ENCODE data around the gene PRKCZ. TPM values are rescaled to one million over a fixed set of nuclear protein-coding genes. Genes with fewer than 3 reads are reported as not detected.
A peak's percentile ranks its signal among the peaks of the same experiment; 100 is the strongest.

PRKCZ gene
- total and polyA plus RNA-seq, 9 of the 15 experiments (the other 6 are each of a cell fraction or from before 2014, with no cell fraction given): 0.07 to 3.1 (median 1.3) TPM

GRCh38 chr1:2025491-2025981 is 24.7 kb upstream of the PRKCZ start:
- intact Hi-C loops (cut with micrococcal nuclease): no loop called here
- no peak overlapping the region for H3K4me2 ChIP-seq (ENCODE audit: insufficient read depth, low read length)
- DNase-seq (ENCODE audit: extremely low read depth in 1 of 4, low spot score in 3 of 4) (no peak), ATAC-seq (no peak), FAIRE-seq (no peak)
- no peak overlapping the region for H3K4me3 ChIP-seq
- ChIA-PET CTCF (ENCODE audit: low intra/inter-chr PET ratio) (no interaction called here), POLR2A (interaction anchor here (0.6 kb wide), 1 partner anchor 428 kb away, joined by 4 read pairs; no protein-coding TSS in a partner anchor)
- no peak for TF ChIP-seq TEAD4 (IDR thresholded peaks at IDR 0.05; ENCODE audit: low read length)
- TF ChIP-seq TEAD4 (CRISPR knock-in tag; IDR thresholded peaks at IDR 0.05; ENCODE audit: borderline replicate concordance): no peak
- no peak for TF ChIP-seq ZBTB9 (CRISPR knock-in tag; IDR thresholded peaks at IDR 0.05)
- TF ChIP-seq KAT2B (IDR thresholded peaks at IDR 0.05; ENCODE audit: low read depth, low read length): no peak
- TF ChIP-seq MTA3 (IDR thresholded peaks at IDR 0.05; ENCODE audit: borderline replicate concordance): no peak
- no peak for TF ChIP-seq TAF15 (IDR thresholded peaks at IDR 0.05; ENCODE audit: low read depth, low read length)
- TF ChIP-seq ETV1 (tag; conservative IDR thresholded peaks at IDR 0.05; ENCODE audit: low read depth): 0 out of 2 replicates have a peak, but pooled peaks have one; percentile 16
- no peak for TF ChIP-seq ZNF316 (IDR thresholded peaks at IDR 0.05)
- TF ChIP-seq ZNF695 (CRISPR knock-in tag; IDR thresholded peaks at IDR 0.05): no peak
- TF ChIP-seq VEZF1 (CRISPR knock-in tag; IDR thresholded peaks at IDR 0.05): 0 out of 2 replicates have a peak, but pooled peaks have one; percentile 17
- no peak for TF ChIP-seq TAF7 (tag; IDR thresholded peaks at IDR 0.05)
- no peak for TF ChIP-seq POLR3A (IDR thresholded peaks at IDR 0.05; ENCODE audit: borderline replicate concordance, extremely low read depth, insufficient read depth, insufficient read length)
- TF ChIP-seq BRF2 (IDR thresholded peaks at IDR 0.05; ENCODE audit: borderline replicate concordance, insufficient read depth, insufficient read length): no peak
- TF ChIP-seq ATF3 (IDR thresholded peaks at IDR 0.05): no peak
- TF ChIP-seq ATF3 (CRISPR knock-in tag; conservative IDR thresholded peaks at IDR 0.05): no peak
- TF ChIP-seq BHLHE40 (IDR thresholded peaks at IDR 0.05; ENCODE audit: low read length): no peak
- TF ChIP-seq NEUROD1 (IDR thresholded peaks at IDR 0.05; ENCODE audit: borderline replicate concordance, low read depth, low read length, partially characterized antibody): no peak
- 0 out of 2 replicates have a peak, but pooled peaks have one; percentile 30 for TF ChIP-seq GABPA (tag; conservative IDR thresholded peaks at IDR 0.05; ENCODE audit: low read depth)
- H3K27me3 ChIP-seq (ENCODE audit: control insufficient read depth in 2 of 2, insufficient read depth in 2 of 2, low read length in 2 of 2): peaks cover 75 to 100% of the 10 kb centered on the region in 2 experiments
- 1% methylated on average over 39 of the region's 39 CpGs for WGBS (ENCODE audit: insufficient coverage, low coverage, missing lambda C conversion rate)
- peaks cover 24% of the 10 kb centered on the region for H4K20me1 ChIP-seq (replicated peaks; ENCODE audit: control insufficient read depth, insufficient read depth, low read length)
- no peaks in the 10 kb centered on the region for H3K36me3 ChIP-seq (ENCODE audit: control insufficient read depth, insufficient read depth, low read length)
- peak overlapping the region in 1 of 2 experiments; percentile 28; a peak in 1 of 4 replicates for H3K9ac ChIP-seq (ENCODE audit: insufficient read depth in 1 of 2, low read depth in 2 of 2, low read length in 2 of 2)
- H3K9me1 ChIP-seq (ENCODE audit: control insufficient read depth, insufficient read depth, low read length): no peaks in the 10 kb centered on the region
- H2AFZ ChIP-seq (ENCODE audit: low read depth, low read length): no peak overlapping the region
- in situ Hi-C loops (cut with MboI): no loop called here
- H3K79me2 ChIP-seq (ENCODE audit: control insufficient read depth, insufficient read depth, low read length): no peaks in the 10 kb centered on the region
- BruUV-seq (replicated peaks): no TSS peak
- no peaks in the 10 kb centered on the region for H3K9me3 ChIP-seq (replicated peaks; ENCODE audit: control insufficient read depth, insufficient read depth, low read depth, low read length)
- no peak overlapping the region for H3K27ac ChIP-seq (ENCODE audit: extremely low read depth, low read depth, low read length)
- H3K4me1 ChIP-seq (replicated peaks in 1 of 2; ENCODE audit: control insufficient read depth in 2 of 2, insufficient read depth in 2 of 2, low read length in 2 of 2): peaks cover 0 to 34% of the 10 kb centered on the region in 2 experiments; a peak in 2 of 5 replicates
